GM23338 (cell line): Measurements from ENCODE around the gene RNFT2.

Experiments
- CREB1 ChIP-seq: fragments of 250-450 bp; sonication (Bioruptor Pico); IDR thresholded peaks from 2 replicates; pipeline ENCODE4 v1.5.0; 2020; ENCODE audit warnings: low read depth, mild to moderate bottlenecking, moderate library complexity
- EZH2 ChIP-seq: fragments of 200-600 bp; sonication (generic); IDR thresholded peaks from one replicate; pipeline ENCODE4 v1.8.0; 2017; ENCODE audit warnings: antibody characterized with exemption, mild to moderate bottlenecking, low read depth; ENCODE audit not compliant: unreplicated experiment
- EZH2phosphoT487 ChIP-seq: fragments of 200-600 bp; sonication (generic); IDR thresholded peaks from one replicate; pipeline ENCODE4 v1.8.1; 2018; ENCODE audit warnings: antibody characterized with exemption; ENCODE audit not compliant: unreplicated experiment
- JUNB ChIP-seq: IDR thresholded peaks from one replicate; pipeline ENCODE4 v1.6.1; 2016; ENCODE audit warnings: antibody characterized with exemption; ENCODE audit not compliant: unreplicated experiment
- NANOG ChIP-seq: IDR thresholded peaks from 2 replicates; pipeline ENCODE4 v1.6.1; 2016; ENCODE audit warnings: antibody characterized with exemption, borderline replicate concordance
- POLR2AphosphoS5 ChIP-seq: IDR thresholded peaks from 2 replicates; pipeline ENCODE4 v1.6.1; 2016; ENCODE audit warnings: antibody characterized with exemption, low read depth
- STAT1 ChIP-seq: IDR thresholded peaks from one replicate; pipeline ENCODE4 v1.6.1; 2016; ENCODE audit warnings: antibody characterized with exemption; ENCODE audit not compliant: unreplicated experiment
- ZNF114 ChIP-seq: fragments of 250-450 bp; sonication (Bioruptor Pico); IDR thresholded peaks from 2 replicates; pipeline ENCODE4 v1.5.0; 2020; ENCODE audit warnings: mild to moderate bottlenecking, moderate library complexity
- TF ChIP-seq, protein P1 (sequence below), 2 experiments: fragments of 200-600 bp in 1 of 2; sonication (generic) in 1 of 2; conservative IDR thresholded peaks; 2 replicates each; pipeline versions ENCODE4 v1.5.1 to v1.6.1; 2016 to 2017; ENCODE audit warnings: antibody characterized with exemption in 2 of 2, low read depth in 2 of 2, mild to moderate bottlenecking in 2 of 2, moderate library complexity in 1 of 2
- TF ChIP-seq, protein P2 (sequence below): IDR thresholded peaks from 2 replicates; pipeline ENCODE4 v1.6.1; 2016; ENCODE audit warnings: antibody characterized with exemption
- TF ChIP-seq, protein P3 (sequence below): IDR thresholded peaks from one replicate; pipeline ENCODE4 v1.6.1; 2018; ENCODE audit warnings: antibody characterized with exemption; ENCODE audit not compliant: unreplicated experiment

DNA sequence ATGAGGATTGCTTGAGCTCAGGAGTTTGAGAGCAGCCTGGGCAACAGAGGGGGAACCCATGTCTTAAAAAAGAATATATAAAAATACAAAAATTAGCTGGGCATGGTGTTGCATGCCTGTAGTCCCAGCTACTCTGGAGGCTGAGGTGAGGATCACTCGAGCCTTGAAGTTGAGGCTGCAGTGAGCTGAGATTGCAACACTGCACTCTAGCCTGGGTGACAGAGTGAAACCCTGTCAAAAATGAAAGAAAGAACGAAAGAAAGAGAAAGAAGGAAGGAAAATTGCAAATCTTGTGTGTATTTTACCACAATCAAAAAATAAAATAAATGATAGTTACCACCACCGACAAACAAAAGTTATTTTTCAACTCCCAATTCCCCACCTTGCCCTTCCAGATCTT is 45.5 kb upstream of the RNFT2 start:
- TF ChIP-seq, protein P1, sequence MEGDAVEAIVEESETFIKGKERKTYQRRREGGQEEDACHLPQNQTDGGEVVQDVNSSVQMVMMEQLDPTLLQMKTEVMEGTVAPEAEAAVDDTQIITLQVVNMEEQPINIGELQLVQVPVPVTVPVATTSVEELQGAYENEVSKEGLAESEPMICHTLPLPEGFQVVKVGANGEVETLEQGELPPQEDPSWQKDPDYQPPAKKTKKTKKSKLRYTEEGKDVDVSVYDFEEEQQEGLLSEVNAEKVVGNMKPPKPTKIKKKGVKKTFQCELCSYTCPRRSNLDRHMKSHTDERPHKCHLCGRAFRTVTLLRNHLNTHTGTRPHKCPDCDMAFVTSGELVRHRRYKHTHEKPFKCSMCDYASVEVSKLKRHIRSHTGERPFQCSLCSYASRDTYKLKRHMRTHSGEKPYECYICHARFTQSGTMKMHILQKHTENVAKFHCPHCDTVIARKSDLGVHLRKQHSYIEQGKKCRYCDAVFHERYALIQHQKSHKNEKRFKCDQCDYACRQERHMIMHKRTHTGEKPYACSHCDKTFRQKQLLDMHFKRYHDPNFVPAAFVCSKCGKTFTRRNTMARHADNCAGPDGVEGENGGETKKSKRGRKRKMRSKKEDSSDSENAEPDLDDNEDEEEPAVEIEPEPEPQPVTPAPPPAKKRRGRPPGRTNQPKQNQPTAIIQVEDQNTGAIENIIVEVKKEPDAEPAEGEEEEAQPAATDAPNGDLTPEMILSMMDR (conservative IDR thresholded peaks at IDR 0.05; ENCODE audit: low read depth in 2 of 2) = no peak
- TF ChIP-seq EZH2phosphoT487 (no peak), POLR2AphosphoS5 (no peak), EZH2 (no peak), JUNB (no peak), NANOG (no peak), CREB1 (CRISPR knock-in tag) (no peak), STAT1 (no peak), ZNF114 (CRISPR knock-in tag) (no peak)
- TF ChIP-seq, protein P2, sequence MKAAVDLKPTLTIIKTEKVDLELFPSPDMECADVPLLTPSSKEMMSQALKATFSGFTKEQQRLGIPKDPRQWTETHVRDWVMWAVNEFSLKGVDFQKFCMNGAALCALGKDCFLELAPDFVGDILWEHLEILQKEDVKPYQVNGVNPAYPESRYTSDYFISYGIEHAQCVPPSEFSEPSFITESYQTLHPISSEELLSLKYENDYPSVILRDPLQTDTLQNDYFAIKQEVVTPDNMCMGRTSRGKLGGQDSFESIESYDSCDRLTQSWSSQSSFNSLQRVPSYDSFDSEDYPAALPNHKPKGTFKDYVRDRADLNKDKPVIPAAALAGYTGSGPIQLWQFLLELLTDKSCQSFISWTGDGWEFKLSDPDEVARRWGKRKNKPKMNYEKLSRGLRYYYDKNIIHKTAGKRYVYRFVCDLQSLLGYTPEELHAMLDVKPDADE = no peak
- TF ChIP-seq, protein P3, sequence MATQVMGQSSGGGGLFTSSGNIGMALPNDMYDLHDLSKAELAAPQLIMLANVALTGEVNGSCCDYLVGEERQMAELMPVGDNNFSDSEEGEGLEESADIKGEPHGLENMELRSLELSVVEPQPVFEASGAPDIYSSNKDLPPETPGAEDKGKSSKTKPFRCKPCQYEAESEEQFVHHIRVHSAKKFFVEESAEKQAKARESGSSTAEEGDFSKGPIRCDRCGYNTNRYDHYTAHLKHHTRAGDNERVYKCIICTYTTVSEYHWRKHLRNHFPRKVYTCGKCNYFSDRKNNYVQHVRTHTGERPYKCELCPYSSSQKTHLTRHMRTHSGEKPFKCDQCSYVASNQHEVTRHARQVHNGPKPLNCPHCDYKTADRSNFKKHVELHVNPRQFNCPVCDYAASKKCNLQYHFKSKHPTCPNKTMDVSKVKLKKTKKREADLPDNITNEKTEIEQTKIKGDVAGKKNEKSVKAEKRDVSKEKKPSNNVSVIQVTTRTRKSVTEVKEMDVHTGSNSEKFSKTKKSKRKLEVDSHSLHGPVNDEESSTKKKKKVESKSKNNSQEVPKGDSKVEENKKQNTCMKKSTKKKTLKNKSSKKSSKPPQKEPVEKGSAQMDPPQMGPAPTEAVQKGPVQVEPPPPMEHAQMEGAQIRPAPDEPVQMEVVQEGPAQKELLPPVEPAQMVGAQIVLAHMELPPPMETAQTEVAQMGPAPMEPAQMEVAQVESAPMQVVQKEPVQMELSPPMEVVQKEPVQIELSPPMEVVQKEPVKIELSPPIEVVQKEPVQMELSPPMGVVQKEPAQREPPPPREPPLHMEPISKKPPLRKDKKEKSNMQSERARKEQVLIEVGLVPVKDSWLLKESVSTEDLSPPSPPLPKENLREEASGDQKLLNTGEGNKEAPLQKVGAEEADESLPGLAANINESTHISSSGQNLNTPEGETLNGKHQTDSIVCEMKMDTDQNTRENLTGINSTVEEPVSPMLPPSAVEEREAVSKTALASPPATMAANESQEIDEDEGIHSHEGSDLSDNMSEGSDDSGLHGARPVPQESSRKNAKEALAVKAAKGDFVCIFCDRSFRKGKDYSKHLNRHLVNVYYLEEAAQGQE = no peak
